Measurements from ENCODE around the gene ABCC4. TPM values are rescaled to one million over a fixed set of nuclear protein-coding genes. Genes with fewer than 3 reads are reported as not detected.

Gene ABCC4
- total and polyA plus RNA-seq, 2 of the 13 experiments (the other 11 are each of a cell fraction or from before 2014, with no cell fraction given): 4.2 to 11.3 TPM

- no peak for TF ChIP-seq HNF1A (IDR thresholded peaks at IDR 0.05; ENCODE audit: low read depth)
- TF ChIP-seq HNF1A (CRISPR knock-in tag; IDR thresholded peaks at IDR 0.05; ENCODE audit: borderline replicate concordance): peak; percentile 32; the same call in 1 of the 2 replicates
- peak; percentile 79 for TF ChIP-seq ZNF687 (CRISPR knock-in tag; IDR thresholded peaks at IDR 0.05)
- TF ChIP-seq GATA4 (IDR thresholded peaks at IDR 0.05; ENCODE audit: borderline replicate concordance, low read depth): peak; percentile 56; the same call in 1 of the 2 replicates
- TF ChIP-seq ZFX (CRISPR knock-in tag; IDR thresholded peaks at IDR 0.05; ENCODE audit: low read depth): 0 out of 2 replicates have a peak, but pooled peaks have one; percentile 18
- TF ChIP-seq ZBTB37 (CRISPR knock-in tag; IDR thresholded peaks at IDR 0.05): no peak
- no peak for TF ChIP-seq NBN (conservative IDR thresholded peaks at IDR 0.05)
- TF ChIP-seq ZNF432 (CRISPR knock-in tag; IDR thresholded peaks at IDR 0.05; ENCODE audit: borderline replicate concordance): no peak
- TF ChIP-seq PPARG (CRISPR knock-in tag; conservative IDR thresholded peaks at IDR 0.05): 0 out of 2 replicates have a peak, but pooled peaks have one; percentile 33
- no peak for TF ChIP-seq U2AF1 (optimal IDR thresholded peaks at IDR 0.05; ENCODE audit: low read depth, low read length)
- no peak for TF ChIP-seq ZNF24 (IDR thresholded peaks at IDR 0.05)
- TF ChIP-seq ERF (CRISPR knock-in tag; IDR thresholded peaks at IDR 0.05): peak; percentile 68; the same call in 1 of the 2 replicates
- peak; percentile 73 for TF ChIP-seq ATF3 (CRISPR knock-in tag; IDR thresholded peaks at IDR 0.05)
- TF ChIP-seq ZNF761 (CRISPR knock-in tag; conservative IDR thresholded peaks at IDR 0.05): no peak
- TF ChIP-seq MXI1 (IDR thresholded peaks at IDR 0.05; ENCODE audit: borderline replicate concordance, low read depth, low read length): no peak
- no peak for TF ChIP-seq ZNF530 (CRISPR knock-in tag; IDR thresholded peaks at IDR 0.05; ENCODE audit: low read depth)
- TF ChIP-seq ZZZ3 (CRISPR knock-in tag; IDR thresholded peaks at IDR 0.05; ENCODE audit: borderline replicate concordance): no peak
- no peak for TF ChIP-seq SRSF9 (IDR thresholded peaks at IDR 0.05; ENCODE audit: borderline replicate concordance, insufficient read depth, low read depth, low read length, poor library complexity, severe bottlenecking)
- no peak for TF ChIP-seq ZBTB42 (CRISPR knock-in tag; IDR thresholded peaks at IDR 0.05)
- 0 out of 2 replicates have a peak, but pooled peaks have one; percentile 23 for TF ChIP-seq SMYD3 (CRISPR knock-in tag; IDR thresholded peaks at IDR 0.05)
- peak; percentile 93 for TF ChIP-seq ISL2 (CRISPR knock-in tag; IDR thresholded peaks at IDR 0.05)
Observed at GRCh38 chr13:95123726-95124125, 177.5 kb downstream of the ABCC4 start (continued).

Measured in HepG2 (cell line).